HL-60 (cell line): Measurements from ENCODE around the gene NAALADL2.
"Not testable (repeated sequence)": the region's sequence is repeated elsewhere in the genome, so short reads cannot be mapped to it uniquely, and the experiment has no call there.

Experiments used
- DNase-seq, 2 experiments: peaks; one replicate each; pipeline ENCODE4 v3.0.0-alpha.2; 2010 to 2020; ENCODE audit warnings: low read depth in 1 of 2, low spot score in 1 of 2
- H3K27ac ChIP-seq: fragments of 250-450 bp; sonication (Bioruptor Pico); replicated peaks from 2 replicates; pipeline ENCODE4 v1.5.1; 2020; ENCODE audit warnings: mild to moderate bottlenecking, moderate library complexity
- H3K27me3 ChIP-seq: fragments of 250-450 bp; sonication (Bioruptor Pico); 2 replicates; pipeline ENCODE4 v1.5.1; 2021; ENCODE audit warnings: mild to moderate bottlenecking, moderate library complexity; ENCODE audit not compliant: insufficient read depth, poor library complexity, severe bottlenecking
- H3K4me3 ChIP-seq: replicated peaks from 2 replicates; pipeline ENCODE4 v1.5.1; 2011; ENCODE audit warnings: mild to moderate bottlenecking, control low read depth, low read length; ENCODE audit not compliant: insufficient read depth
- GABPA ChIP-seq: IDR thresholded peaks from 2 replicates; pipeline ENCODE4 v1.6.1; 2012; ENCODE audit warnings: low read depth
- POLR2AphosphoS5 ChIP-seq: IDR thresholded peaks from 2 replicates; pipeline ENCODE4 v1.6.1; 2012; ENCODE audit warnings: low read depth
- SPI1 ChIP-seq: IDR thresholded peaks from 2 replicates; pipeline ENCODE4 v1.6.1; 2012; ENCODE audit warnings: low read depth, mild to moderate bottlenecking, borderline replicate concordance
- TF ChIP-seq, protein P1 (sequence below): IDR thresholded peaks from 2 replicates; pipeline ENCODE4 v1.6.1; 2012; ENCODE audit warnings: low read depth; ENCODE audit not compliant: insufficient replicate concordance
- TF ChIP-seq, protein P2 (sequence below): IDR thresholded peaks from one replicate; pipeline ENCODE4 v1.5.1; 2011; ENCODE audit warnings: low read length, control low read depth, inconsistent platforms; ENCODE audit not compliant: insufficient read depth

Gene NAALADL2

DNA sequence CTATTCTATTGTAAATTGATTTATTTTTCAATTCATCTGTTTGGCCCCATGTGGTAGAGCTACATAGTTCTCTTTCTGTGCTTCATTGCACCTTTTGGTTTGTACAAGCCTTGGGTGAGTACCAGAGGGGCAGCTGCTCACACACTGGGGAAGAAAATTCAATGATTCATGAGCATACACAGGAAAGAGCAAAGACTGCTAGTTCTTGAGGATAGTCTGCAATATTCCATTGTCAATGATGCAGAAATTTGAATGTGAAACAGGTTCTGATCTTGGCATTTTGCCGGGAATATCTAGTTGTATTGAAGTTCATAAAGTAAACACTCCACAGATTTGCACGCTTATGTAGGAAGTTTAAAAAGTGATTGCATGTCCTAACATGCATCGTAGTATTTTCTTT lies 304.6 kb downstream of the NAALADL2 start:
- DNase-seq = no peak
- H3K27ac ChIP-seq = no peak overlapping the region
- H3K4me3 ChIP-seq = no peak overlapping the region
- no peaks in the 10 kb centered on the region for H3K27me3 ChIP-seq
- no peak for TF ChIP-seq GABPA
- TF ChIP-seq, protein P1, sequence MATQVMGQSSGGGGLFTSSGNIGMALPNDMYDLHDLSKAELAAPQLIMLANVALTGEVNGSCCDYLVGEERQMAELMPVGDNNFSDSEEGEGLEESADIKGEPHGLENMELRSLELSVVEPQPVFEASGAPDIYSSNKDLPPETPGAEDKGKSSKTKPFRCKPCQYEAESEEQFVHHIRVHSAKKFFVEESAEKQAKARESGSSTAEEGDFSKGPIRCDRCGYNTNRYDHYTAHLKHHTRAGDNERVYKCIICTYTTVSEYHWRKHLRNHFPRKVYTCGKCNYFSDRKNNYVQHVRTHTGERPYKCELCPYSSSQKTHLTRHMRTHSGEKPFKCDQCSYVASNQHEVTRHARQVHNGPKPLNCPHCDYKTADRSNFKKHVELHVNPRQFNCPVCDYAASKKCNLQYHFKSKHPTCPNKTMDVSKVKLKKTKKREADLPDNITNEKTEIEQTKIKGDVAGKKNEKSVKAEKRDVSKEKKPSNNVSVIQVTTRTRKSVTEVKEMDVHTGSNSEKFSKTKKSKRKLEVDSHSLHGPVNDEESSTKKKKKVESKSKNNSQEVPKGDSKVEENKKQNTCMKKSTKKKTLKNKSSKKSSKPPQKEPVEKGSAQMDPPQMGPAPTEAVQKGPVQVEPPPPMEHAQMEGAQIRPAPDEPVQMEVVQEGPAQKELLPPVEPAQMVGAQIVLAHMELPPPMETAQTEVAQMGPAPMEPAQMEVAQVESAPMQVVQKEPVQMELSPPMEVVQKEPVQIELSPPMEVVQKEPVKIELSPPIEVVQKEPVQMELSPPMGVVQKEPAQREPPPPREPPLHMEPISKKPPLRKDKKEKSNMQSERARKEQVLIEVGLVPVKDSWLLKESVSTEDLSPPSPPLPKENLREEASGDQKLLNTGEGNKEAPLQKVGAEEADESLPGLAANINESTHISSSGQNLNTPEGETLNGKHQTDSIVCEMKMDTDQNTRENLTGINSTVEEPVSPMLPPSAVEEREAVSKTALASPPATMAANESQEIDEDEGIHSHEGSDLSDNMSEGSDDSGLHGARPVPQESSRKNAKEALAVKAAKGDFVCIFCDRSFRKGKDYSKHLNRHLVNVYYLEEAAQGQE = no peak

DNA sequence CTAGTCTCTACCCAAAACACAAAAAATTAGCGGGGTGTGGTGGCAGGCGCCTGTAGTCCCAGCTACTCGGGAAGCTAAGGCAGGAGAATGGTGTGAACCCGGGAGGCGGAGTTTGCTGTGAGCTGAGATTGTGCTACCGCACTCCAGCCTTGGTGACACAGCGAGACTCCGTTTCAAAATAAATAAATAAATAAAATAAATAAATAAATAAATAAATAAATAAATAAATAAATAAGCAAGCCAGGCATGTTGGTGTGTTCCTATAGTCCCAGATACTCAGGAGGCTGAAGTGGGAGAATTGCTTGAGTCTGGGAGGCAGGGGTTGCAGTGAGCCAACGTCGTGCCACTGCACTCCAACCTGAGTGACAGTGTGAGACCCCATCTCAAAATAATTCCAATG lies 314.0 kb downstream of the NAALADL2 start:
- not testable (repeated sequence) for H3K27me3 ChIP-seq, H3K27ac ChIP-seq, DNase-seq, H3K4me3 ChIP-seq

DNA sequence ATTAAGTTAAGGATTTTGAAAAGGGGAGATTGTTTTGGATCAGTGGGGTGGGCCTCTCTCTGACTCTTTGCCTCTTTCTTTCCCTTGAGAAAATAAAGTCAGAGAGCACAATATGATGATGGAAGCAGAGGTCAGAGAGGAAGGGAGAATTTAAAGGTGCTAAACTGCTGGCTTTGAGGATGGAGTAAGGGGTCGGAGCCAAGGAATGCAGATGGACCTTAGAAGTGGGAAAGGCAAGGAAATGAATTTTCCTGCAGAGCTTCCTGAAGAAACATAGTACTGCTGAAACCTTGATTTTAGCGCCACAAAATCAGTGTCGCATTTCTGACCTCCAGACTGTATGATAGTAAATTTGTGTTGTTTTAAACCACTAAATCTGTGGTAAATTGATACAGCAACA lies 317.4 kb downstream of the NAALADL2 start:
- Histone ChIP-seq H3K27me3 (no peaks in the 10 kb centered on the region), H3K4me3 (no peak overlapping the region), H3K27ac (no peak overlapping the region)
- TF ChIP-seq GABPA (no peak), SPI1 (no peak), POLR2AphosphoS5 (no peak)
- TF ChIP-seq, protein P2, sequence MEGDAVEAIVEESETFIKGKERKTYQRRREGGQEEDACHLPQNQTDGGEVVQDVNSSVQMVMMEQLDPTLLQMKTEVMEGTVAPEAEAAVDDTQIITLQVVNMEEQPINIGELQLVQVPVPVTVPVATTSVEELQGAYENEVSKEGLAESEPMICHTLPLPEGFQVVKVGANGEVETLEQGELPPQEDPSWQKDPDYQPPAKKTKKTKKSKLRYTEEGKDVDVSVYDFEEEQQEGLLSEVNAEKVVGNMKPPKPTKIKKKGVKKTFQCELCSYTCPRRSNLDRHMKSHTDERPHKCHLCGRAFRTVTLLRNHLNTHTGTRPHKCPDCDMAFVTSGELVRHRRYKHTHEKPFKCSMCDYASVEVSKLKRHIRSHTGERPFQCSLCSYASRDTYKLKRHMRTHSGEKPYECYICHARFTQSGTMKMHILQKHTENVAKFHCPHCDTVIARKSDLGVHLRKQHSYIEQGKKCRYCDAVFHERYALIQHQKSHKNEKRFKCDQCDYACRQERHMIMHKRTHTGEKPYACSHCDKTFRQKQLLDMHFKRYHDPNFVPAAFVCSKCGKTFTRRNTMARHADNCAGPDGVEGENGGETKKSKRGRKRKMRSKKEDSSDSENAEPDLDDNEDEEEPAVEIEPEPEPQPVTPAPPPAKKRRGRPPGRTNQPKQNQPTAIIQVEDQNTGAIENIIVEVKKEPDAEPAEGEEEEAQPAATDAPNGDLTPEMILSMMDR = no peak
- TF ChIP-seq, protein P1 = no peak
- no peak for DNase-seq

DNA sequence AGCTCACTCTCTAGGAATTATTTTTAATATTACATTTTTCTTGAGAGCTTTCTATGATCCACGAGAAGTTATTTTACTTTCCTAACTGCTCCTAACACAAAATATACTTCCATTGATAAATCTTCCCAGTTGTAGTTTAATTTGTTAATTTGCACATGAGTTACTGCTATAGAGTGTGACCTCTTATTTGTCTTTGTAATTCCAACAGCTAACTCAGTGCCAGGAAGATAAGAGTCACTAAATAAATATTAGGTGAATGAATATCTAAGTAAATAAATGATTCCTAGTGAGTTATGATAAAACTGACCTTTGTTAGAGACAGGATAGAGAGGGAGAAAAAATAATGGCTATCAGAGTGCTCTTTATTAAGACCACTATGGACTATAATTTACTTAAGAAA lies 319.9 kb downstream of the NAALADL2 start:
- Histone ChIP-seq H3K27ac (no peak overlapping the region), H3K4me3 (no peak overlapping the region), H3K27me3 (no peaks in the 10 kb centered on the region)
- no peak for DNase-seq
- no peak for TF ChIP-seq POLR2AphosphoS5
- TF ChIP-seq, protein P2 = no peak
- TF ChIP-seq, protein P1 = no peak
- TF ChIP-seq SPI1 = no peak
- TF ChIP-seq GABPA = no peak
